GM18520 (cell line): ENCODE results near the gene EPHB3.

Source experiments
- ATAC-seq: cut with Tn5 transposase; IDR thresholded peaks from one replicate; pipeline ENCODE4 v1.9.1; 2021; ENCODE audit not compliant: unreplicated experiment

EPHB3 gene

DNA sequence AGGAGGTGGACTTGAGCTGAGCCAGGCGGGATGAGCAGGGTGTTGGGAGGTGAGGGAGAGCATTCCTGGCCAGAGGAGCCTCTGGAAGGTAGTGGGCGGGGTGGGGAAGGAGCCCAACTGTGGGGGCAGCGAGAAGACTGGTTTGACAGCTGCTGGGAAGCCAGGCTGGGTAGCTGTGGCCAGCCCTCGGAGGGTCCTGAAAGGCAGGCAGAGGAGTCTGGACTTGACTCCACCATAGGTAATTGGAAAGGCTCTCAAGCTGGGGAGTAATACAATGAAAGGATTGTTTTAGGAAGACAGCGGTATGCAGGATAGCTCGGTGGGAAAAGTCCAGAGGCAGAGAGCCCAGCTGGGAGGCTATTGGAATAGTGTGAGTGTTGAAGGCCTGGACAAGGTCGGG, 17.2 kb downstream of the EPHB3 start:
- no peak for ATAC-seq

DNA sequence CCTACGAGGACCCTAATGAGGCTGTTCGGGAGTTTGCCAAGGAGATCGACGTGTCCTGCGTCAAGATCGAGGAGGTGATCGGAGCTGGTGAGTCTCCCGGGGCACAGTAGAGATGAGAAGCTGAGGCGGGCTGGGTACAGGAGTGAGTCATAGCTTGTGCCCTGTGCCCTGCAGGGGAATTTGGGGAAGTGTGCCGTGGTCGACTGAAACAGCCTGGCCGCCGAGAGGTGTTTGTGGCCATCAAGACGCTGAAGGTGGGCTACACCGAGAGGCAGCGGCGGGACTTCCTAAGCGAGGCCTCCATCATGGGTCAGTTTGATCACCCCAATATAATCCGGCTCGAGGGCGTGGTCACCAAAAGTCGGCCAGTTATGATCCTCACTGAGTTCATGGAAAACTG, 17.9 kb downstream of the EPHB3 start:
- no peak for ATAC-seq

DNA sequence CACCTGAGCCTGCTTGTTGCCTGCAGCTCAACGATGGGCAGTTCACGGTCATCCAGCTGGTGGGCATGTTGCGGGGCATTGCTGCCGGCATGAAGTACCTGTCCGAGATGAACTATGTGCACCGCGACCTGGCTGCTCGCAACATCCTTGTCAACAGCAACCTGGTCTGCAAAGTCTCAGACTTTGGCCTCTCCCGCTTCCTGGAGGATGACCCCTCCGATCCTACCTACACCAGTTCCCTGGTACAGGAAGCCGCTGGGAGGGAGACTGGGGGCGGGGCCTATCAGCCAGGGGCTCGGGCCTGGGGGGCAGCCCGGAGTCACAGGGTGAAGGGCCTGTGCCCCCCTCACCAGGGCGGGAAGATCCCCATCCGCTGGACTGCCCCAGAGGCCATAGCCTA, 18.8 kb downstream of the EPHB3 start:
- no peak for ATAC-seq

DNA sequence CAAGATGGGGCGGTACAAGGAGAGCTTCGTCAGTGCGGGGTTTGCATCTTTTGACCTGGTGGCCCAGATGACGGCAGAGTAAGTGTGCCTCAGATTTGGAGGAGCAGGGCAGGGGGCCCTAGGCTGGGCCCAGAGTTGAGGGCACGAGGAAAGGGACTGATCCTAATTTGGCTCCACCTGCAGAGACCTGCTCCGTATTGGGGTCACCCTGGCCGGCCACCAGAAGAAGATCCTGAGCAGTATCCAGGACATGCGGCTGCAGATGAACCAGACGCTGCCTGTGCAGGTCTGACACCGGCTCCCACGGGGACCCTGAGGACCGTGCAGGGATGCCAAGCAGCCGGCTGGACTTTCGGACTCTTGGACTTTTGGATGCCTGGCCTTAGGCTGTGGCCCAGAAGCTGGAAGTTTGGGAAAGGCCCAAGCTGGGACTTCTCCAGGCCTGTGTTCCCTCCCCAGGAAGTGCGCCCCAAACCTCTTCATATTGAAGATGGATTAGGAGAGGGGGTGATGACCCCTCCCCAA, 19.8 kb downstream of the EPHB3 start:
- ATAC-seq = no peak

DNA sequence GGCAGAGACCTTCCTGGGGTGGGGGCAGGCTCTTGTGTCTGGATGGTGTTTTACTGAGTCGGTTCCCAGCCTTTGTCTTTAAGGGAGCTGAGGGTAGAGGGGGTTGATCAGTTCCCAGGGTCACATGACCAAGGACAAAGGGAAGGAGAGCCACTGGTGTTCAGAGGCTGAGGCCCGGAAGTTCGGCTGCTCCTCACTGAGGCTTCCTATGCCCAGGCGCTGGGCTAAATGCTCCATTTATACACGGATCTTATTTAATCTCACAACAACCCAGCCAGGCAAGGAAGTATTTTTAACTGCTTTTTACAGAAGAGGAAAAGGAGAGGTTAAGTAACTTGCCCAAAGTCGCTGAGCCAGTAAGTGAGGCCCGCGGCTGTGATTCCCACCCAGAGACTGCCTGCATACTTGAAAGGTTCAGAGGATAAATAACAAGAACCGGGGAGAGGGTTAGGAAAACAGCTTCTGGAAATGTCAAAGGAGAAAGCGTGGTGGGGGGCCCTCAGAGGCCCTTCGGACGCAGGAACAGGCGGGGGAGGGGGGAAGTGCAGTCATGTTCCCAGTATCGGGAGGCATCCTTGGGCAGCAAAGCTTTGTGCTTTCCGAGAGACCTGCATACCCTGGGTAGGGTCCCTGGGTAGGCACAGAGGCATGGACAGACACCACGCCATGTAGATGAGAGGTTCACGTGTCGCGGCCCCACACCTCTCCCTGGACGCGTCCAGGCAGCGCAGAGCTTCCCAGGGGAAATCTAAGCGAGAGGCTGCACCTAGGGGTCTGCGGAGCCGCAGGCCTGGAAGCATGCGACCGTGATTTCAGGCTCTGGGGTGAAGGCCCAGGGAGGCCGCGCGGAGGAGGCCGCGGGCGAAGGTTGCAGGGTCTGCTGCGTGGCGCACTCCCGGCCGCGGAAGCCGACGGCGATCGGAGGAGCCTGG, 21.3 kb downstream of the EPHB3 start:
- no peak for ATAC-seq

DNA sequence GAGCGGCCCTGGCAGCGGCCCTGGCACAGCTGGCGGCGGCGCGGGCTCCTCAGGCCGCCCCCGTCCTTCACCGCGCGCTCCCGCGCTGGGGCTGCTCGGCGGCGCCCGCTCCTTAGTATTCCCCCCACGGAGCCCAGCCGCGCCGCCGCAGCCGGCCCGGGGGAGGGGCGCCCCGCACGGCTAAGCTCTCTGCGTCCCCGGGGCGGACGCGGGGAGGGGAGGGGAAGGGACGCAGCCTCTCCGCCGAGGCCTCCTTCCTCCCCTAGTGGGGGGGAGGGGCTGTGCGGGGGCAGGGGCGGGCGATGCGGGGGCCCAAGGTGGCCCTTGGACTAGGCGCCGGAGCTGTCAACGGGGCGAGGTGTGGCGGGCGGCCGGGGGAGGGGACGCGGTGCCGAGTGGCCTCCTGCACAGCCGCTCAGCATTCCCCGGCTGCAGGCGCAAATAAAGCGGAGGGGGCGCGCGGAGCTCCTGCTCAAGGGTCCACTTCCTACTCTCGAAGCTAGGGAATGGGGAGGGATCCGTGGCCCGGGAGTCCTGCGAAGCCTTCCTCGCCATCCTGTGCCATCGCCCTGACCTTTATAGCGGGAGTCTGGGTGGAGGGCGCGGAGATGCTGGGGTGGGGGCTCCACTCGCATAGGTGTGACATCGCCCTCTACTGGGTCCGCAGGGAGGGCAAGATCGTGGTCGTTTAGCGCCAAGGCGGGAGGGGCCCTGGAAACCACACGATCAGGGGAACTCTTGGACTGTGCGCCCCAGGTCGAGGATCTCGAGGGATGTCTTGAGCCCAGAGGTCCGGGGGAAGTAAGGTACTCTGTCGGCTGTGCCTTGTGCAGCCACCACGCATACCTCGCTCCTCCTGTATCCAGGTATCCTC, 22.2 kb downstream of the EPHB3 start:
- ATAC-seq = no peak

DNA sequence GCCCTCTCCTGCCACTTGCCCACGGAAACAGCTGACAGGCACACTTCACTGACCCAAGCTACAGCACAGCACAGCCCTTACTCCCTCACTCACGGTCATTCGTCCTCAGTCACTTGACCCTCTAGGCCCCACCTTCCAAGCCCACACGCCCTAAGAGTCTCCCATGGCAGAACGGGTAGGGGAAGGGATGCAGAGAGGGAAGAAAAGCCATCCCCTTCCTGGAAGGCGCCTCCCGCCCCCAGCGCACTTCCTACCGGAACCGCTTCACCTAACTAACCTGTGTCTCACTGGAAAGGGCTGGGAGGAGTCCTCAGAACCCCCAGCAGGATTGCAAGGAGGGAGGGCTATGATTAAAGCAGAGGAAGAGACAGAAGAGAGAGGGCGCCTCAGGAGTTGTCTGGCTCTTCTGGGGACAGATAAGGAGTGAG, 22.9 kb downstream of the EPHB3 start:
- ATAC-seq = no peak

DNA sequence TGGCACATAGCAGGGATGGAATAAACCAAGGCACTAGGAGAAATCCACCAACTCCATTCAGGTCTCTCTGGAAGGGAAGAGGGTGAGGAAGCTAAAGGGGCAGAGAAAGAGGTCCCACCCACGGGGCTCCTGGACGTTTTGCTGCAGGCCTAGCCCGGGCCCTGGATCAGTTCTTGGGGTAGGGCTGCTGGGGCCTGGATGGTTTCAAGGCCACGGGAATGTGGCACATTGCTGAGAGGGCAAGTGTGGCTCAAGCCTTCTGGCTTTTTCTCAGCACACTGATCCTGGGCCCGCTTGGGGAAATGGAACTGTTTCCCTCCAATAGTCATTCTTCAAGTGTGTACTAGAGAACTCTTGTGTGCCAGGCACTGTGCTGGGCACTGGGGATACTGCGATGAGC, 24.0 kb downstream of the EPHB3 start:
- no peak for ATAC-seq

DNA sequence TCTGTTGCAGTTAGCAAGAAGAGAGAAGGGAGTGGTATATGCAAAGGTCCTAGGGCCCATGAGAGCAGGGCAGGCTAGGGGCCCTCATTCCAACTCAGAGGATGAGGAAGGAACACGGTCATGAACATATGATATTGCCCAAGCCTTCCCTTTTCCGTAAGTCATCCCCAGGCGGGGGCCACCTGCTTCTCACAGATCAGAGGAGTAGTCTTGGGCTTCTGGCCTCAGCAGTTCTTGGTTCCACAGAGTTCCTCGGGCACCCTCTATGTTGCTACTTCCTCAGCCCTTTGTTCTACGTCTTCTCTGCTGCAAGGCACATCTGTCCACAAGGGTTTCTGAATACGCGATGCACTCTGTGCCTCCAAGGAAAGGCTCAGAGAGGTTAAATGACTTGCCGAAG, 25.3 kb downstream of the EPHB3 start:
- ATAC-seq = no peak

DNA sequence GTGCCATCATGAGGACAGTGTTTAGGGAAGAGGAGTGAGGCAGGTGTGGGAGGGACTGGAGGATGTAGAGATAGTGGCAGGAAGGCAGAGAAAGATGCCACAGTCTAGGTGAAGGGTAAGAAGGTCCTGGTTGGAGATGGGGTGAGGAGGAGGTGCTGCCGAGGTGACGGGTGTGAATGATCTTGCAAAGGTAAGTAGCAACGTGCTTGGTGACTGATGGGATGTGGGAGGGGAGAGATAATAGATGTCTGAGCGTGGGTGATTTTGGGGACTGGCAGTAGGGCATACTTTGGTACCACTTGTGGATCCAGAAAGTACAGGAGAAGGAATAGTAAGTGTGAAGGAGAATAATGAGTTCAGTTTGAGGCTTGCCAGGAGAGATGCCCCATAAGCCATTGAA, 27.2 kb downstream of the EPHB3 start:
- no peak for ATAC-seq

DNA sequence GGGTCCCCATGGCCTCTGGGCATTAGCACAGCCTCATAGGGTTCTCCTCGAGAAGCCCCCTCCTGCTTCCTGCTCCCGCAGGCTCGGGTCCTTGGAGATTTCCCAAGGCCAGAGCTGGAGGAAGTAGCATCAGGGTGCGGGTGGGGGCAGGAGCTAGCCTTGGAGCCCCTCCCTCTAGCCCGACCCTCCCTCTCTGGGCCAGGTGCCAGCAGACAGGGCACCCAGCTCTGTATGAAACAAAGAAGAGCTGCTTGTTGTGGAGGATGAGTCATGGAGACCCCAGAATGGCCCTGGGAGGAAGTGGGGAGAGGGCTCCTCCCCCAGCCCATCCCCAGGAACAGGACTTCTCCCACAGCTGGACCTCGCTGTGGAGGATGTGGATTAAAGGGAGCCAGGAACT, 29.2 kb downstream of the EPHB3 start:
- ATAC-seq = no peak

DNA sequence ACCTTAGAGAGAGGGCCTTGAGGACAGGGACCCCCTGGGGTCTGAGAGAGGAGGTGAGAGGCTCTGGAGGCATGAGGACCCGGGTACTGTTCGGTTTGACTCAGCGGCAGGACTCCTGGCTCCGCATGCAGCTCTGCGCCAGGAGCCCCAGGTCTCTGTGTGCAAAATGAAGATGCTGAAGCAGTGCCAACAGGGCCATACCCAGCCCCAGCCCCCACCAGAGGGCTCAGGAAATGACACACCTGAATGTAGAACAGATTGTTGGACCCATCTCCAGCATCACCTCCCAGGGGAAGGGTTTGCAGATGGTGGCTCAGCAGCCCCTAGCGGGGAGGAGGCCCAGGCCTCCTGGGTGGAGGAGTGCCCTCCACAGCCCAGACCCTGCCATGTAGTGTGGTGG, 30.2 kb downstream of the EPHB3 start:
- no peak for ATAC-seq

DNA sequence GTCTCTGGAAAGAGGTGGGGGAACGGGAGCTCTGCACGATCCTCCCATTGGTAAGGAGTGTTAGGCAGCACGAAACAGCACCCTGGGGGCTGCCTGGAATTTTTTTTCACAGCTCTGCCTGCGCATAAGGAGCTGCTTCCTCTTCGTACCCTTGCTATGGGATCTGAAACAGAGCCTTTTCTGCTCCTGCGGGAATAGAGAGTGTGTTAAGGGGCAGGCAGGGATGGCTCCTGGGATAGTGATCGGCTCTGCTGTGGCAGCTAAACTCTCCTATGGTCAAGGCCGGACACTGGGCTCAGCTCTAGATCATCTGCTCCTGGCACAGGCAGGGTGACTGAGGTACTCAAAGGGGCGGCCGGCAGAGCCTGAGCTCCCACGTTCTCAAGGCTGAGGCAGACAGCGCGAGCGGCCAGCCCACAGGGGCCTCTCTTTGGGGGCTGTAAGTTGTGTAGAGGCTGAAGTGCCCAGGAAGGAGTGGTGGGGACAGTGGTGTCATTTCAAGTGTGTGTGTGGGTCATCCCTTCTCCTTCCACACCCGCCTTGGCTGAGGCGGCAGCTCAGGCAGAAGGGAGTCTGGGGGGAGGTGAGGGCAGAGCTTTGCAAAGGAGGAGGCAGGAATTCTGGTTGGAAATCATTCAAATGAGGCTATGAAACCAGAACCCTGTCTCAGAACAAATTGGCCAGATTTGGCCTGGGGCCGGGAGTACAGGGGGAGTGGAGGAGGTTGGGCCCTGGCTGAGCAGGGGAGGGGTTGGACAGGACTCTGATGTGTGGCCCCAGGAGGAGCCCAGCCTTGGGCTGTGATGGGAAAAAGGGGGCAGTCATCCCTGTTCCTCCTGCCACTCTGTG, 31.0 kb downstream of the EPHB3 start:
- no peak for ATAC-seq

DNA sequence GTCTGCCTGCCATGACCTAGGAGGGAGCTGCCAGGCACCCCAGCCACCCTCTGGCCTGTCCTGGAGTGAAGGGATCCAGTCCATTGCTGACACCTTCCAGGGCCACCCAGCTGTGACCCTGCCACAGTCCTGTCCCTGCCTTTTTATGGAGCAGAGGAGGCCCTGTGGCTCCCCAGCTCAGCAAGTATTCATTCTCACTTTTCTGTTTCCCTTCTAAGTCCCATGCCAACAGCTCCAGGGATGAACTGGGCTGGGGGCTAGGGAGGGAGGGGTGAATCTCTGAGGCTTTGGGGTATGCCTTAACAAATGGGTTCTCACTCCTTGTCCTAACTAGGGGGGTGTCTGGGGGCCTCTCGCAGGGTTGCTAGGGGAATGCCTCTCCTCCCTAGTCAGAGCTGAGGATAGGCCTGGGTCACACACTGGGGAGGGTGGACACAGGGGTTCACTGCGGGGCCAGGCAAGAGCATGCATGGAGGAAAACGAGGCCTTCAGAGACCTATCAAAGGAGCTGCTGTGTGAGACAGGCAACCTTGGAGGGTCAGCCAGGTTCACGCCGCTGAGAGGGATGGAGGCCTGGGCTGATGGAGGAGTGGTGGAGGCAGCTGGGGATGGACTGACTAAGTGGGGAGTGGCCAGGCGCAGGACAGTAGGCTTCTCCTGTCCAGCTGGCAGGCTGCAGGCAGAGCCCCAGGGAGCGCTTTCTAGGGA, 31.8 kb downstream of the EPHB3 start:
- ATAC-seq = no peak

DNA sequence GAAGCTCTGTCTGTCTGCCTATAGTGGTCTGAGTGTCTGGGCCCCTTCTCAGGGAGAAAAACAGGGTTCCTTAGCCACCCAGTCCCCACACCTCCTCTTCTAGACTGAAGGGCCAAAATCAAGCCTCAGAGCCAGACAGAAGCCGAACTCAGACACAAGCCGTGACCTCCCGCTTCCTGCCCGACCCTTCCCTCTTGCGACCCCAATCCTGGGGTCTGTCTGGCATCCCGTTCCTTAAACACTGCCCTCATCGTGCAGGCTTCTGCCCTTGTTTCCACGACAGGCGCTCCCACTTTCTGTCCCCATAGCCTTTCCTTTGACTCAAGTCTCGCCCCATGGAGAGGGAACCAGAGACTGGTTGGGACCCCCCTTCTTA, 32.3 kb downstream of the EPHB3 start:
- no peak for ATAC-seq

DNA sequence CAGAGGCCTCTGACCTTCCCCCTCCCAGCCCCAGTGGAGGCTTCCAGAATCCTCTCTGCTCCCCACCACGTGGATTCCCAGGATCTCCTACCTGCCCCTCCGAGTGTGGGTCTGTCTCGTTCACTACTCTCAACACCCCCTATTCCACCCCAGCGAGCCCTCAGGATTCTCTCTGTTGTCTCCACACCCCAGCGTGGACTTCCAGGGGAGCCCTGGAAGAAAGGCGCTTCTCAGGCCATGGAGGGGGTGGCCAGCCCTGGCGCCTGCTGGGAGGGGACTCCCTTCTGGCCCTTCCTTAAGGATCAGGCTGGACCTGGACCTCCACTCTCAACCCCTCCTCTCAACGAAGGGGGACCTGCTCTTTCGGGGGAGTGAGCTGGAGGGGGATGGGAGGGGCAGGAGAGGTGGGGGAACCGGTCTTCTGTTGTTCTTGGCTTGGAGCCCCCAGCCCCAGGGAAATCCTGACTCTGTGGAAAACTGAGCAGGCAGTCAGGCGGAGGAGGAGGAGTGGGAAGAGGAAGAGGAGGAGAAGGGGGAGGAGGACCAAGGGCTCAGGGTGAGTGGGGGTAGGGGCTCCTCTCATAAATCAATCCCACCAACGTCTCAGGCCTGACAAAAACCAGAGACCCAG, 32.9 kb downstream of the EPHB3 start:
- no peak for ATAC-seq

DNA sequence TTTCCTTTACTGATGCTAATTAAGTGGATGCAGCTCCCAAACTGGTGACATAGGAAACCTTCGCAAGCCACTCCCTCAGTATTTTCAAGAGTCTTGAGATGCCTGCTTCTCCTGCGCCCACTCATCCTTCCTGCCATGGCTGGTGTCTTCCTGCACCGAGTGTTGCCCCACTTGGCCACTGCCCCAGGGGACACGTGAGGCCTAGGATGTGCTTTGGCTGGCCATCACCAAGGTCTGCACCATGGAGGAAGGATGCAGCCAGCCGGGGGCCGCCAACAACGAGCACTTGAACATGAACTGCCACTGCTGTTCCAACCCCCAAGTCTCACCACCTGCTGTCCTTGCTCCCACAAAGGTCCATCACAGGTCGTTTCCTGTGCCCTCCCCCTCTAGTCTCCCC, 34.1 kb downstream of the EPHB3 start:
- ATAC-seq = no peak

DNA sequence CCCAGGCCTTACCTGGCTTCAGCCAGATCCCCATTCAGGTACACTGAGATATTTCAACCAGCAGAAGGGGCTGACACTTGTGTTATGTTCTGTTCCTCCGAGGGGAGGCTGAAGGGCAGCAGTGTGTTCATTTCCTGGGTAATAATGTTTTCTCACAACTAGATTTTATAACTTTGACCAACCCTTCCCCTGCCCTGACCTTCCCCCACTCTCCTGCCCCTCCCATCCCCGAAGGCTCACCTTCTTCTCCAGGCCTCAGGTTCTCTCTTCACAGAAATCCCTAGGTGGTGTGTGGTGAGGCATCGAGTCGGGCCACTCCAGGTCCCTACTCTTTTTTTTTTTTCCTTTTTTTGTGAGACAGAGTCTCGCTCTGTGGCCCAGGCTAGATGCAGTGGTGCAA, 34.6 kb downstream of the EPHB3 start:
- ATAC-seq = no peak

DNA sequence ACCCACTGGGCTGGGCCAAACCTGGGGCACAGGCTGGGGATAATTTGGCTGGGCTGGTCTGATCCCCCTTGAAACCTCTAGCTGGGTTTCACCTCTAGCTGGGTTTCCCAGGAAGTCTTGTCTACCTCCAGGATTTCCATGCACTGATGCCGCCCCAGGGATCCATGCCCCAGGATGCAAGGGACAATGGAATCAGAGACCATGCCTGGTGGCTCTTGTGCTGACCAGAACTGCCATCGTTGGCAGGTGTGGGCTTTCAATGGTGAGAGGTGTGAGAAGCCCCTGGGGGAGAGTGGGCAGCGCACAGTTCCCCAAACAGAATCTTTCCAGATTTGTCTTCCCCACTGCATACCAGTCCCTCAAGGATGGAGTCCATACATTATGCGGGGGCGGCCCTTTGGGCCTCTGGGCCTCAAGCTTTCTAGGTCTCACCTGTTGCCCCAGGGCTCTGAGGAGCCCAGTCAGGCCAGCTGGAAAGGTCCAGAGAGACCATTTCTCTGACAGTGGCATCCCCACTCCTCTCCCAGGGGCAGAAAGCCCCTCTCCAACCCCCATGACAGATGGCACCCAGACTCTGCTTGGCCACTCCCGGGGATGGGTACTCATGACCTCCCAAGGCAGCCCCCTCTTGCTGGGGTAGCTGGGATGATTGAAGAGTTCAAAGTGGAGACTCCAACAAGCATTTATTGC, 35.4 kb downstream of the EPHB3 start:
- ATAC-seq = no peak
